Mesenchymal stem cell (in vitro differentiated cells and primary cell): ENCODE results near the gene HEATR5A.

Source experiments
- DNase-seq: peaks from one replicate; pipeline ENCODE4 v3.0.0-alpha.2; 2013
- H2AFZ ChIP-seq: one replicate; pipeline ENCODE4 v1.6.1; 2013; ENCODE audit warnings: low read depth, mild to moderate bottlenecking, control low read depth, inconsistent platforms, low read length, moderate library complexity
- H2AK5ac ChIP-seq: 2 replicates; pipeline ENCODE4 v1.6.1; 2013; ENCODE audit warnings: low read length, moderate library complexity, mild to moderate bottlenecking, inconsistent platforms; ENCODE audit not compliant: severe bottlenecking
- H2BK120ac ChIP-seq: one replicate; pipeline ENCODE4 v1.6.1; 2013; ENCODE audit warnings: low read depth, mild to moderate bottlenecking, inconsistent platforms, low read length, moderate library complexity
- H2BK12ac ChIP-seq, 2 experiments: one replicate each; pipeline ENCODE4 v1.6.1; 2013; ENCODE audit warnings: inconsistent platforms in 2 of 2, low read length in 2 of 2, mild to moderate bottlenecking in 2 of 2, moderate library complexity in 2 of 2, control low read depth in 1 of 2
- H2BK15ac ChIP-seq: one replicate; pipeline ENCODE4 v1.6.1; 2013; ENCODE audit warnings: mild to moderate bottlenecking, low read depth, inconsistent platforms; ENCODE audit not compliant: poor library complexity, severe bottlenecking
- H2BK5ac ChIP-seq: 2 replicates; pipeline ENCODE4 v1.6.1; 2013; ENCODE audit warnings: low read depth, mild to moderate bottlenecking, low read length, control low read depth, inconsistent platforms; ENCODE audit not compliant: poor library complexity, severe bottlenecking
- H3K14ac ChIP-seq, 2 experiments: one replicate each; pipeline ENCODE4 v1.6.1; 2013; ENCODE audit warnings: inconsistent platforms in 2 of 2, low read length in 2 of 2, control low read depth in 1 of 2, mild to moderate bottlenecking in 1 of 2, moderate library complexity in 1 of 2
- H3K18ac ChIP-seq, 2 experiments: one replicate each; pipeline ENCODE4 v1.6.1; 2013; ENCODE audit warnings: inconsistent platforms in 2 of 2, low read length in 2 of 2, control low read depth in 1 of 2, low read depth in 1 of 2, mild to moderate bottlenecking in 1 of 2
- H3K23ac ChIP-seq, 2 experiments: one replicate each; pipeline ENCODE4 v1.6.1; 2013; ENCODE audit warnings: inconsistent platforms in 2 of 2, low read length in 2 of 2, mild to moderate bottlenecking in 2 of 2, moderate library complexity in 2 of 2, control low read depth in 1 of 2
- H3K27ac ChIP-seq: 2 replicates; pipeline ENCODE4 v1.5.1; 2013; ENCODE audit warnings: mild to moderate bottlenecking, moderate library complexity, low read length, control low read depth, inconsistent platforms; ENCODE audit not compliant: poor library complexity, severe bottlenecking
- H3K27me3 ChIP-seq, 2 experiments: 2 replicates each; pipeline versions ENCODE4 v1.6.1 to v1.7.0; 2013; ENCODE audit warnings: low read length in 2 of 2, mild to moderate bottlenecking in 2 of 2, moderate library complexity in 2 of 2, control low read depth in 1 of 2, inconsistent platforms in 1 of 2; ENCODE audit not compliant: control insufficient read depth in 1 of 2, insufficient read depth in 1 of 2
- H3K36me3 ChIP-seq, 2 experiments: 2 replicates each; pipeline versions ENCODE4 v1.6.1 to v1.7.0; 2013; ENCODE audit warnings: low read length in 2 of 2, control low read depth in 1 of 2, inconsistent platforms in 1 of 2, low read depth in 1 of 2, mild to moderate bottlenecking in 1 of 2; ENCODE audit not compliant: insufficient read depth in 2 of 2, control insufficient read depth in 1 of 2
- H3K4ac ChIP-seq, 2 experiments: one replicate each; pipeline ENCODE4 v1.6.1; 2013; ENCODE audit warnings: inconsistent platforms in 2 of 2, low read length in 2 of 2, mild to moderate bottlenecking in 2 of 2, moderate library complexity in 2 of 2, control low read depth in 1 of 2, low read depth in 1 of 2
- H3K4me1 ChIP-seq: 2 replicates; pipeline ENCODE4 v1.6.1; 2013; ENCODE audit warnings: low read depth, low read length, control low read depth; ENCODE audit not compliant: control insufficient read depth, insufficient read depth
- H3K4me2 ChIP-seq: 2 replicates; pipeline ENCODE4 v1.6.1; 2013; ENCODE audit warnings: low read length, mild to moderate bottlenecking, inconsistent platforms; ENCODE audit not compliant: poor library complexity, severe bottlenecking
- H3K4me3 ChIP-seq, 2 experiments: 2 replicates each; pipeline versions ENCODE4 v1.5.1 to v1.7.0; 2013; ENCODE audit warnings: low read length in 2 of 2, mild to moderate bottlenecking in 2 of 2, control low read depth in 1 of 2, low read depth in 1 of 2; ENCODE audit not compliant: insufficient read depth in 1 of 2
- H3K79me1 ChIP-seq: replicated peaks from 2 replicates; pipeline ENCODE4 v1.6.1; 2013; ENCODE audit warnings: mild to moderate bottlenecking, control low read depth, low read length, inconsistent platforms; ENCODE audit not compliant: poor library complexity, severe bottlenecking
- H3K9ac ChIP-seq: 2 replicates; pipeline ENCODE4 v1.7.0; 2013; ENCODE audit warnings: mild to moderate bottlenecking, low read length, moderate library complexity
- H3K9me3 ChIP-seq: 2 replicates; pipeline ENCODE4 v1.7.0; 2013; ENCODE audit warnings: mild to moderate bottlenecking, low read length; ENCODE audit not compliant: control insufficient read depth
- H4K8ac ChIP-seq: one replicate; pipeline ENCODE4 v1.6.1; 2013; ENCODE audit warnings: inconsistent platforms, mild to moderate bottlenecking, low read length, moderate library complexity
- H4K91ac ChIP-seq: one replicate; pipeline ENCODE4 v1.6.1; 2013; ENCODE audit warnings: mild to moderate bottlenecking, low read length, inconsistent platforms
- WGBS: methylation state at CpG from one replicate; pipeline ENCODE4 v1.1.7; 2013; ENCODE audit warnings: mixed read lengths; 5-methylcytosine and 5-hydroxymethylcytosine counted together

Gene HEATR5A

DNA sequence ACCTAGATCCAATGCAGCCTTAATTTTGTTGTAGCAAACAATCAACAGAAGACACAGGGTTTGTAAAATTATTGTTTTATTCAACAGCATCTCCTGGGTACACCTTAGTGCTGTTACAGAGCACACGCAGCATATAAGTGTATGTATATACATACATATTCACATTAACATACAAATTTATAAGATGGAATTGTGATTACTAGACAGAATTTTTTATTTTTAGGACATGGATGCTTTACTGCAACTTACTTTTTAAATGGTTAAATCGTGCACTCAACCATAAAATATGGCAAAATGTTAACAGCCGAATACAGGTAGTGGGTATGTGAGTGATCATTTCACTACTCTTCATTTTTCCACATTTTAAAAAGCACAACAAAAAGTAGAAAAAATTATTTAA, 16.6 kb downstream of the HEATR5A start:
- Histone ChIP-seq H4K91ac (no peak overlapping the region), H3K36me3 (peaks cover 0 to 37% of the 10 kb centered on the region in 2 experiments), H3K27me3 (no peaks in the 10 kb centered on the region), H3K4me3 (no peak overlapping the region), H3K23ac (no peak overlapping the region), H2AFZ (no peak overlapping the region), H2BK12ac (no peak overlapping the region), H3K79me1 (peaks cover 17% of the 10 kb centered on the region), H3K4me1 (no peaks in the 10 kb centered on the region), H2BK120ac (no peak overlapping the region), H2BK5ac (no peak overlapping the region), H3K14ac (no peak overlapping the region), H3K9ac (no peak overlapping the region), H3K18ac (no peak overlapping the region), H3K4ac (no peak overlapping the region), H2BK15ac (no peak overlapping the region), H4K8ac (no peak overlapping the region), H3K27ac (no peak overlapping the region), H2AK5ac (no peak overlapping the region), H3K9me3 (no peaks in the 10 kb centered on the region), H3K4me2 (no peak overlapping the region)
- no CpG with 5 or more reads among the region's 3 CpGs for WGBS
- DNase-seq, result no peak

- no peak overlapping the region for H2AK5ac ChIP-seq
- no peaks in the 10 kb centered on the region for H3K27me3 ChIP-seq
- no peak overlapping the region for H3K18ac ChIP-seq
- no peak overlapping the region for H4K8ac ChIP-seq
- H3K23ac ChIP-seq, result no peak overlapping the region
- no peaks in the 10 kb centered on the region for H3K4me1 ChIP-seq
- no peak overlapping the region for H2AFZ ChIP-seq
- H2BK5ac ChIP-seq, result no peak overlapping the region
- no peak overlapping the region for H4K91ac ChIP-seq
- H2BK120ac ChIP-seq, result no peak overlapping the region
- no peak overlapping the region for H3K4me2 ChIP-seq
- H3K27ac ChIP-seq, result no peak overlapping the region
- H3K36me3 ChIP-seq, result peaks cover 0 to 45% of the 10 kb centered on the region in 2 experiments
- H3K14ac ChIP-seq, result no peak overlapping the region
- no peak overlapping the region for H3K4me3 ChIP-seq
- no peaks in the 10 kb centered on the region for H3K9me3 ChIP-seq
- H3K4ac ChIP-seq, result no peak overlapping the region
- no peak overlapping the region for H3K9ac ChIP-seq
- H3K79me1 ChIP-seq, result peaks cover 17% of the 10 kb centered on the region
- H2BK15ac ChIP-seq, result no peak overlapping the region
- DNase-seq, result no peak
- no CpG with 5 or more reads among the region's 2 CpGs for WGBS
- H2BK12ac ChIP-seq, result no peak overlapping the region
Measured at GRCh38 chr14:31402764-31403439, 17.4 kb downstream of the HEATR5A start.

DNA sequence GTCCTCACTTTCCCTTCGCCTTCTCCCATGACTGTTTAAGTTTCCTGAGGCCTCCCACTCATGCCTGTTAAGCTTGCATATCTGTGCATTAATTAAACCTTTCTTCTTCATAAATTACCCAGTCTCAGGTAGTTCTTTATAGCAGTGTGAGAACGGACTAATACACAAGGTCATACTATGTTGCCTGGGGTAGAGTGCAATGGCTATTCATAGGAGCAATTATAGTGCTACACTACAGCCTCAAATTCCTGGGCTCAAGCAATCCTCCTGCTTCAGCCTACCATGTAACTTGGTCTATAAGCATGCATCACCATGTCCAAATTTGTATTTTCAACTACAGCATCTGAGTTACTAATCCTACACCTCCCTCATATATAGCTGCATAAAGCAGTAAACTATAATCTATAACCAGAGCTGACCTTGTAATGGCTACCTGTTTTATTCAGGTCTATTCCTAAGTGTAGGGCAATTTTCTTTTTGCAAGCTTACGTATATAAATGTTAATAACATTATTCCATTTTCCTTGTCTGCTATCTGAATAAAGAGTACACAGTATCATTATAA, 18.9 kb downstream of the HEATR5A start:
- H3K27ac ChIP-seq, result no peak overlapping the region
- H3K79me1 ChIP-seq, result peaks cover 12% of the 10 kb centered on the region
- H4K8ac ChIP-seq, result no peak overlapping the region
- no peak overlapping the region for H3K4me2 ChIP-seq
- no peak overlapping the region for H3K9ac ChIP-seq
- H3K18ac ChIP-seq, result no peak overlapping the region
- H2BK12ac ChIP-seq, result no peak overlapping the region
- H2AFZ ChIP-seq, result no peak overlapping the region
- 91% methylated on average over 2 of the region's 3 CpGs for WGBS
- H2BK120ac ChIP-seq, result no peak overlapping the region
- H3K36me3 ChIP-seq, result peaks cover 0 to 51% of the 10 kb centered on the region in 2 experiments
- no peaks in the 10 kb centered on the region for H3K9me3 ChIP-seq
- no peak for DNase-seq
- H3K14ac ChIP-seq, result no peak overlapping the region
- H3K4me1 ChIP-seq, result no peaks in the 10 kb centered on the region
- H3K4ac ChIP-seq, result no peak overlapping the region
- no peak overlapping the region for H2BK15ac ChIP-seq
- no peak overlapping the region for H3K4me3 ChIP-seq
- no peak overlapping the region for H3K23ac ChIP-seq
- no peak overlapping the region for H2AK5ac ChIP-seq
- no peak overlapping the region for H2BK5ac ChIP-seq
- no peaks in the 10 kb centered on the region for H3K27me3 ChIP-seq
- H4K91ac ChIP-seq, result no peak overlapping the region

DNA sequence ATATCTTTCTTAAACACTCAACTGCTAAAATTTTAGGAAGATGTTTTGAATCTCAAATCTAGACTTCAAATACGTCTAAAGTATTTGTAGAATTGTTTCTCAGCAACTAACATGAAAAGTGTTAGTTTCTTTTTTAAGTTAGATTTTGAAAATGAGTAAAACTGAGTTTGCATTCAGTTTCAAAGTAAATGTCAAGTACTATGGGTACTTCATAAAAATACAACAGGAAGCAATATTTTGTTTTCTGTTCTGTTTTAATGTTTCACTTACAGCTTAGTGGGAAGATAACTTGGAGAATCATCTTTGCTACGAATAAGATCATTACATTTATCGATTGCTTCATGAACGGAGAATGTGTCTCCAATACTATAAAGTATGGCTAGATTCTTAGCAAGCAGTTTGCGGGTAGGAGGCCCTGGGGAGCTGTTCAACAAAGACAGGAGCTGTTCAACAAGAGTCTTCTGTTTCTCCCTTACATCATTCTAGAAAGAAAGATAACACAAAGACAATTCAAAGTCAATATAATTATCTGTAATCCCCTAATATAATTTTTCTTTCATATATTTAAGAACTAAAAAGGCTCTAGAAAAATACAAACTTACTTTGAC, 20.2 kb downstream of the HEATR5A start:
- Histone ChIP-seq H3K9ac (no peak overlapping the region), H3K4ac (no peak overlapping the region), H2BK12ac (no peak overlapping the region), H4K91ac (no peak overlapping the region), H4K8ac (no peak overlapping the region), H2BK120ac (no peak overlapping the region), H3K9me3 (no peaks in the 10 kb centered on the region), H3K27ac (no peak overlapping the region), H3K23ac (no peak overlapping the region), H3K36me3 (peaks cover 4 to 61% of the 10 kb centered on the region in 2 experiments), H3K4me2 (no peak overlapping the region), H2BK15ac (no peak overlapping the region), H2AK5ac (no peak overlapping the region), H2BK5ac (no peak overlapping the region), H3K79me1 (peaks cover 11% of the 10 kb centered on the region), H3K18ac (no peak overlapping the region), H3K27me3 (no peaks in the 10 kb centered on the region), H3K4me3 (no peak overlapping the region), H2AFZ (no peak overlapping the region), H3K4me1 (no peaks in the 10 kb centered on the region), H3K14ac (no peak overlapping the region)
- no peak for DNase-seq
- 99% methylated on average over 4 of the region's 5 CpGs for WGBS
